T1000 (cell line): ENCODE data around the gene ELOVL6.
"Not testable (repeated sequence)": the region's sequence is repeated elsewhere in the genome, so short reads cannot be mapped to it uniquely, and the experiment has no call there.

Experiments
- DNase-seq: peaks from one replicate; lab custom pipeline; 2025; ENCODE audit warnings: mixed read lengths; lab: John Stamatoyannopoulos, UW

The ELOVL6 gene

GRCh38 chr4:110160618-110161017 is 37.8 kb downstream of the ELOVL6 start:
- no peak for DNase-seq

GRCh38 chr4:110159541-110159940 is 38.9 kb downstream of the ELOVL6 start:
- DNase-seq: no peak

- no peak for DNase-seq
Measured at GRCh38 chr4:110157580-110157979, 40.8 kb downstream of the ELOVL6 start.

- DNase-seq: not testable (repeated sequence)
Measured at GRCh38 chr4:110157166-110157565, 41.2 kb downstream of the ELOVL6 start.

- no peak for DNase-seq
Measured at GRCh38 chr4:110156442-110156841, 42.0 kb downstream of the ELOVL6 start.

- DNase-seq: no peak
Measured at GRCh38 chr4:110155654-110156053, 42.8 kb downstream of the ELOVL6 start.

- DNase-seq: no peak
Measured at GRCh38 chr4:110154582-110154981, 43.8 kb downstream of the ELOVL6 start.

GRCh38 chr4:110152386-110152785 is 46.0 kb downstream of the ELOVL6 start:
- no peak for DNase-seq

- no peak for DNase-seq
Measured at GRCh38 chr4:110149089-110149488, 49.3 kb downstream of the ELOVL6 start.

GRCh38 chr4:110142461-110142860 is 56.0 kb downstream of the ELOVL6 start:
- DNase-seq: no peak

- DNase-seq: no peak
Measured at GRCh38 chr4:110139815-110140214, 58.6 kb downstream of the ELOVL6 start.

GRCh38 chr4:110139111-110139510 is 59.3 kb downstream of the ELOVL6 start:
- DNase-seq: no peak

- no peak for DNase-seq
Measured at GRCh38 chr4:110138551-110138950, 59.9 kb downstream of the ELOVL6 start.

GRCh38 chr4:110137829-110138228 is 60.6 kb downstream of the ELOVL6 start:
- no peak for DNase-seq

GRCh38 chr4:110135523-110135922 is 62.9 kb downstream of the ELOVL6 start:
- DNase-seq: no peak

GRCh38 chr4:110135076-110135475 is 63.3 kb downstream of the ELOVL6 start:
- no peak for DNase-seq

- no peak for DNase-seq
Measured at GRCh38 chr4:110134269-110134869, 64.0 kb downstream of the ELOVL6 start.

- no peak for DNase-seq
Measured at GRCh38 chr4:110132816-110133719, 65.3 kb downstream of the ELOVL6 start.

GRCh38 chr4:110131916-110132315 is 66.5 kb downstream of the ELOVL6 start:
- DNase-seq: no peak

GRCh38 chr4:110130576-110131358 is 67.6 kb downstream of the ELOVL6 start:
- no peak for DNase-seq

GRCh38 chr4:110129544-110129943 is 68.9 kb downstream of the ELOVL6 start:
- no peak for DNase-seq

- no peak for DNase-seq
Measured at GRCh38 chr4:110128472-110128919, 69.9 kb downstream of the ELOVL6 start.

- DNase-seq: no peak
Measured at GRCh38 chr4:110128029-110128428, 70.4 kb downstream of the ELOVL6 start.
